PFSK-1 (cell line): ENCODE results near the gene ZKSCAN4.
A peak's percentile ranks its signal among the peaks of the same experiment; 100 is the strongest.

Source experiments
- FOXP2 ChIP-seq: optimal IDR thresholded peaks from 2 replicates; pipeline ENCODE3; 2011; ENCODE audit warnings: borderline replicate concordance, control low read depth, inconsistent platforms; ENCODE audit not compliant: insufficient read depth; ENCODE audit errors: extremely low read length, extremely low read depth
- POLR2AphosphoS5 ChIP-seq: IDR thresholded peaks from 2 replicates; pipeline ENCODE4 v1.6.1; 2012; ENCODE audit warnings: low read depth, mild to moderate bottlenecking, control low read depth, low read length, moderate library complexity
- SIN3A ChIP-seq: IDR thresholded peaks from 2 replicates; pipeline ENCODE4 v1.6.1; 2012; ENCODE audit warnings: mild to moderate bottlenecking, low read length, moderate library complexity, borderline replicate concordance; ENCODE audit not compliant: insufficient read depth
- TAF1 ChIP-seq: IDR thresholded peaks from 2 replicates; pipeline ENCODE4 v1.6.1; 2012; ENCODE audit warnings: low read length, control low read depth, borderline replicate concordance; ENCODE audit not compliant: insufficient read depth
- TF ChIP-seq, protein P1 (sequence below), 2 experiments: IDR thresholded peaks; 2 replicates each; pipeline versions ENCODE4 v1.6.1 to v1.8.0; 2011 to 2012; ENCODE audit warnings: low read depth in 2 of 2, low read length in 2 of 2, control low read depth in 1 of 2, inconsistent platforms in 1 of 2, mild to moderate bottlenecking in 1 of 2, moderate library complexity in 1 of 2; ENCODE audit not compliant: insufficient read depth in 1 of 2

ZKSCAN4 gene

GRCh38 chr6:28274888-28275287 lies 22.8 kb upstream of the ZKSCAN4 start:
- no peak for TF ChIP-seq TAF1
- TF ChIP-seq POLR2AphosphoS5 = no peak
- TF ChIP-seq, protein P1, sequence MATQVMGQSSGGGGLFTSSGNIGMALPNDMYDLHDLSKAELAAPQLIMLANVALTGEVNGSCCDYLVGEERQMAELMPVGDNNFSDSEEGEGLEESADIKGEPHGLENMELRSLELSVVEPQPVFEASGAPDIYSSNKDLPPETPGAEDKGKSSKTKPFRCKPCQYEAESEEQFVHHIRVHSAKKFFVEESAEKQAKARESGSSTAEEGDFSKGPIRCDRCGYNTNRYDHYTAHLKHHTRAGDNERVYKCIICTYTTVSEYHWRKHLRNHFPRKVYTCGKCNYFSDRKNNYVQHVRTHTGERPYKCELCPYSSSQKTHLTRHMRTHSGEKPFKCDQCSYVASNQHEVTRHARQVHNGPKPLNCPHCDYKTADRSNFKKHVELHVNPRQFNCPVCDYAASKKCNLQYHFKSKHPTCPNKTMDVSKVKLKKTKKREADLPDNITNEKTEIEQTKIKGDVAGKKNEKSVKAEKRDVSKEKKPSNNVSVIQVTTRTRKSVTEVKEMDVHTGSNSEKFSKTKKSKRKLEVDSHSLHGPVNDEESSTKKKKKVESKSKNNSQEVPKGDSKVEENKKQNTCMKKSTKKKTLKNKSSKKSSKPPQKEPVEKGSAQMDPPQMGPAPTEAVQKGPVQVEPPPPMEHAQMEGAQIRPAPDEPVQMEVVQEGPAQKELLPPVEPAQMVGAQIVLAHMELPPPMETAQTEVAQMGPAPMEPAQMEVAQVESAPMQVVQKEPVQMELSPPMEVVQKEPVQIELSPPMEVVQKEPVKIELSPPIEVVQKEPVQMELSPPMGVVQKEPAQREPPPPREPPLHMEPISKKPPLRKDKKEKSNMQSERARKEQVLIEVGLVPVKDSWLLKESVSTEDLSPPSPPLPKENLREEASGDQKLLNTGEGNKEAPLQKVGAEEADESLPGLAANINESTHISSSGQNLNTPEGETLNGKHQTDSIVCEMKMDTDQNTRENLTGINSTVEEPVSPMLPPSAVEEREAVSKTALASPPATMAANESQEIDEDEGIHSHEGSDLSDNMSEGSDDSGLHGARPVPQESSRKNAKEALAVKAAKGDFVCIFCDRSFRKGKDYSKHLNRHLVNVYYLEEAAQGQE (IDR thresholded peaks at IDR 0.05; ENCODE audit: insufficient read depth in 1 of 2, low read depth in 2 of 2, low read length in 2 of 2) = no peak
- TF ChIP-seq FOXP2 = no peak
- no peak for TF ChIP-seq SIN3A

DNA sequence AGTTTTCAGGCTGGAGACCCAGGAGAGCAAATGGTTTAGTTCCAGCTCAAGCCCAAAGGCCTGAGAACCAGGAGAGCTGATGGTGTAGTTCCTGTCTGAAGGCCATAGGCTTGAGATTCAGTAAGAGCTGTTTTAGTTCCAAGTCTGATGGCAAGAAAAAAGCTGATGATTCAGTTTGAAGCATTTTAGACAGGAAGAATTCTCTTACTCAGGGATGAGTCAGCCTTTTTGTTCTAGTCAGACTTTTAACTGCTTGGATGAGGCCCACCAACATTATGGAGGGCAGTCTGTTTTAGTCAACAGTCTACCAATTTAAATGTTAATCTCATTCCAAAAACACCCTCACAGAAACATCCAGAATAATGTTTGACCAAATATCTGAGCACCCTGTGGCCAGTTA lies 17.4 kb upstream of the ZKSCAN4 start:
- TF ChIP-seq POLR2AphosphoS5 = no peak
- TF ChIP-seq SIN3A = no peak
- 0 out of 2 replicates have a peak, but pooled peaks have one; percentile 22 for TF ChIP-seq TAF1
- no peak for TF ChIP-seq FOXP2

- no peak for TF ChIP-seq TAF1
- TF ChIP-seq SIN3A = no peak
- TF ChIP-seq POLR2AphosphoS5 = no peak
- TF ChIP-seq, protein P1 (IDR thresholded peaks at IDR 0.05; ENCODE audit: insufficient read depth in 1 of 2, low read depth in 2 of 2, low read length in 2 of 2) = no peak
- no peak for TF ChIP-seq FOXP2
Measured at GRCh38 chr6:28267695-28268059, 15.6 kb upstream of the ZKSCAN4 start.

DNA sequence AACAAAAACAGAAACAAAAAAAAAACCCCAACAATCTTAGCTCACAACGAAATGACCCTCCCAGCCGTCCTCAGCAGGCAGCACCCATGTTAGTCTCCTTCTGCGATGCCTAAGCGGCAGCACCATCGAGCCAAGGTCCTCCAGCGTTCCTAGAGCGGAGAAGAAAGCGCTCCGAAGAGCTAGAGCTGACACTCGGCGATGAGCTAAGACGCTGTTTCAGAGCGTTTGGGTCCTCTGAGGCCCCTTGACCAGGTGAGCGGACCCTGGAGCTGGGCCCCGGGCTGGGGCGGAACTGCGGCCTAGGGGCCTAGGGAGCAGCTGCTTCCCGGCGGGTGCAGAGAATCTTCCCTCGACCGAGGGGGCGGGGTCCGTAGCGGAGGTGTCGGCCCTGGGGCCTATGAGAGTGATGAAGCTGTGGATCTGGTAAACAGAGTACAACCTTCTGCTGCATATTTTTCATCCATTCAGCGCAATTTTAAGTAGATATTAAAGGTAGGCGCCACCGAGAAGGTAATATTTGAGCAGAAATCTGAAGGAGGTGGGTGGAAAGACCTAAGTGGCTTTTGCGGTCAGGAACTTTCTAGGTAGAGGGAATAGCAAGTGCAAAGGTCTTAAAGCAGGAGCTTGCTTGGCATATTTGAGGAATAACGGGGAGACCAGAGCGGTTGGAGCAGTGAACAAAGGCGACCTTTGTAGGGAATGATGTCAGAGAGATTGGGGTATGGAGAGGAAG lies 15.1 kb upstream of the ZKSCAN4 start, which contains the start of gene ZSCAN26:
Gene ZSCAN26 (plus strand): TSS at position 182 of the 733 bp plus-strand sequence. CDS start 4,777 bp downstream, outside the sequence.
- TF ChIP-seq SIN3A = 0 out of 2 replicates have a peak, but pooled peaks have one; percentile 87
- TF ChIP-seq POLR2AphosphoS5 = peak; percentile 74
- TF ChIP-seq, protein P1 (IDR thresholded peaks at IDR 0.05; ENCODE audit: insufficient read depth in 1 of 2, low read depth in 2 of 2, low read length in 2 of 2) = 0 out of 4 replicates have a peak, but pooled peaks of 1 of the 2 experiments have one; percentile 24
- TF ChIP-seq TAF1 = peak; percentile 46; the same call in 1 of the 2 replicates
- peak; percentile 8 for TF ChIP-seq FOXP2

DNA sequence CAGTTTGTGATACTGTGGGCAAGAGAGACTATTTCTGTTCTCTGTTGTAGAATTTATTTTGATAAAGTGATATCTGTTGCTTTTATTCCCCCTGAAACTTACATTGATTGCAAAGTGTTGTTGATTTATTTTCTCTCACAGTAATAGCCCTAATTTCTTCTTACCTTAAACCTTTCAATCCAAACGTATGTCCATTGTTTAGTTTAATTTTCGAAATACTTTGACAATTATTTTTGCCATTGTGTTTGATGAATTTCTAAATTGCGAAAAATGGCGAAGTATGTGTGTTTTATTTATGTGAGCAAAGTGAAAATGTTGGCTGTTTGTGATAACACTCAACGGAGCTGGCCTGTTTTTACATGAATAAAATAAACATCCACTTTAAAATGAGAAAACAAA lies 14.5 kb upstream of the ZKSCAN4 start:
- no peak for TF ChIP-seq POLR2AphosphoS5
- no peak for TF ChIP-seq TAF1
- no peak for TF ChIP-seq FOXP2
- TF ChIP-seq, protein P1 (IDR thresholded peaks at IDR 0.05; ENCODE audit: insufficient read depth in 1 of 2, low read depth in 2 of 2, low read length in 2 of 2) = no peak
- no peak for TF ChIP-seq SIN3A
